HG03558 (cell line): Measurements from ENCODE around the gene GP1BB.
"Not testable (repeated sequence)": the region's sequence is repeated elsewhere in the genome, so short reads cannot be mapped to it uniquely, and the experiment has no call there.

Experiments
- ATAC-seq: cut with Tn5 transposase; IDR thresholded peaks from one replicate; pipeline ENCODE4 v1.9.1; 2021; ENCODE audit warnings: moderate number of reproducible peaks; ENCODE audit not compliant: unreplicated experiment; ENCODE audit errors: extremely low read depth

Gene GP1BB

GRCh38 chr22:19724927-19725661 lies 1.8 kb downstream of the GP1BB start:
- no peak for ATAC-seq

GRCh38 chr22:19726064-19726788 lies 2.9 kb downstream of the GP1BB start:
- not testable (repeated sequence) for ATAC-seq

- no peak for ATAC-seq
Measured at GRCh38 chr22:19727310-19728150, 4.2 kb downstream of the GP1BB start.

GRCh38 chr22:19728271-19728670 lies 4.9 kb downstream of the GP1BB start:
- no peak for ATAC-seq

DNA sequence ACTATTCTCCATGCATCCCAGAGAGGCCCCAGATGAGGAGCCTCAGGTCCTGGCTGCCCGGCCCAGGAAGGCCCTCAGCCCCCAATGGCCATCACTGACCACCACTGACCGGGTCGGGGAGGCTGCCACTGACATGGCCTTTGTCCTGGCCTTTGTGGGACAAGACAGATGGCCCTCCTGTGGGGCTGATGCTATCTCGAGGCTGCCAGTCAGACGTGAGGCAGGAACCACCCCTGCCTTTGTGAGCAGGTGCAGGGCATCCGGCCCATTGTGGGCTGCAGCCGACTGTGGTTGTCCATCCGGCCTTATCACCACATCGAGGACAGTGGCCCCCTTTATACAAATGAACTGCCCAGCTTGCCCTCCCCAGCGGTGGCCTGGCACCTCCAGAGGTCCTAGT lies 5.5 kb downstream of the GP1BB start:
- ATAC-seq = no peak

DNA sequence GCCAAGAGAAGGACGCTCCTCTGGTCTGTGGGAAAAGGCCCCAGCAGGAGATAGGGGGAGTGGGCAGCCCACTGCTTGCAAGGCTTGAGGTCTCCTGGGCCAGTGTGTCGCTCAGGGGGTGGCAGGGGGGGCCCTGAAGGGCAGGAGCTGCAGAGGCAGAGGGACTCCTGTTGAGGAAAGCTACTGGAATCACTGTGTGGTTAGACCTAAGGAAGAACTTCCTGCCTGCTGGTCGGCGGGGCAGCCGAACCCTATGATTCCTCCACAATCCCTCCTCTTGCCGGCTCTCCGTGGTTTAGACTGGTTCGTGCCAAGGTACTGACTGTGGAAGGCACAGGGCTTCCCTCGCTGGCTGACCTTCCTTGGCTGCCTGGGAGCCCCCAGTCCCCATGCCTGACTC lies 6.2 kb downstream of the GP1BB start:
- ATAC-seq = no peak

- ATAC-seq = no peak
Measured at GRCh38 chr22:19730198-19730597, 6.9 kb downstream of the GP1BB start.

DNA sequence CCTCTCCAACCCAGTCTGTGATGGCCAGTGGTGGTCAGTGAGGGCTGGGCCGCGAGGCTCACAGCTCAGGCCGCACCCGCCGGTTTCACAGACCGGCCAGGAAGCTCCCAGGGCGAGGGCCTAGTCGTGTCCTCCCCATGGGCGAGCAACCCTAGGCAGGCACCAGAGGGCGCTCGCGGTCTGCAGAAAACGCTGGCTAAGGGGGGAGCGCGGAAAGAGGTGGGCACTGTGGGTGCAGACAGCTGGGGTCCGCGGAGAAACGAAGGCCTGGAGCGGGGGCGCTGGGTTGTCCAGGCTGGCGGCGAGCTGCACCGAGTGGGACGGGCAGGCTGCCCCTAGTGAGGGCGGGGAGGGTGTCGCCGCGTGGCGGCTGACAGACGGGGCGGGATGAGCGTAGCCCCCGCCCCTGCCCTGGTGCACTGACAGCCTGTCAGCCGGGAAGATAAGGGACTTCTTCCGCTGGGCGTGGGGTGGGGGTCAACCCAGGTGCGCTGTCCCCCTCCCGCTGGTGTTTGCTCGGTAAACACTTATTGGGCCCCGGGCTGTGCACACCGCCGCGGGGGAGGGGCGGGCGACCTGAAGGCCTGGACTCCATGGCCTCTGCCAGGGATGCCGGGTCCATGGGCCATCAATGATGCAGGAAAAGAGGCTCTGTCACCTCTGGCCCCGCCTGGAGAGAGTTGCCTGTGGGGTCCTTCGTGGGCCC lies 7.5 kb downstream of the GP1BB start:
- no peak for ATAC-seq

GRCh38 chr22:19731361-19732135 lies 8.2 kb downstream of the GP1BB start:
- no peak for ATAC-seq

GRCh38 chr22:19732403-19733113 lies 9.2 kb downstream of the GP1BB start:
- ATAC-seq = no peak

- no peak for ATAC-seq
Measured at GRCh38 chr22:19733755-19734154, 10.4 kb downstream of the GP1BB start.

DNA sequence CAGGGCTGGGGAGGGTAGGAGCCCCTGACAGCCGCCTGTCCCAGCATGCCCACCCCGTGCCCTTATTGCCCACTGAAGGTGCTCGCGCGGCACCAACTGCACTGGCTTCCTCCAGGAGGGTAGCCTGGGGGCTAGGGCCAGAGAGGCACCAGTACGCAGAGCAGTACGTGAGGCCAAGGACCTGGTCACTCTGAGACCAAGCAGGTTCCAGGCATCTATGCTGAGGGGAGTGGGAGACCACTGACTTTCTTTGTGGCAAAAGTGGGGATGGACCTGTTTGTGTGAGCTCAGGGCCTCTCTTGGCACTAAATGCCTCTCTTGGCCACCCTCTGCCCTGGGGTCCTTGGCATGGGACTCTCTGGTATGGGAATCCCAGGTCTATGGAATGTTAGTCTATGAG lies 10.8 kb downstream of the GP1BB start:
- ATAC-seq = no peak

DNA sequence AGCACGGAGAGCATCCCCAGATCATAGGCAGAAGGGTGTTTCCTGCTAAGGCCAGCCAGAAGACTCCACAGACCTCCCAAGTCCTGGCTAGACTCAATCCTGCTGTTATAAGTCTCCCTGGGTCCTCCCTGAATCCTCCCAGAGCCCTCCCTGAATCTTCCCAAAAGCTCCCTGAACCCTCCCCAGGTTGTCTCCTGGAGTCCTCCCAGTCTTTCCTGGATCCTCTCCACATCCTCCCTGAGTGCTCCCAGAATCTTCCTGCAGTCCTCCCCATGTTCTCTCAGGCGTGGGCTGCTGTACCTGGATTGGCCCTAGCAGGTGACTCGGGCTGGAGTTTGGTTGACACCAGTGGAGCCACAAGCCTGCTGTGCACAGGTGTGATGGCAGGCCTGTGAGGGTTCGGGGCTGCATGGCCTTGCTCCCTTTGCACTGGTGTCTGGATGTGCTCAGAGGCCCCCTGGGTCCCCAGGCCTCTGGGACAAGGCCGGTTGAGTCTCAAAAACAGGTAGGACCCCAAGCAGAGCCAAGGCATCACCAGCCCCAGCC lies 11.6 kb downstream of the GP1BB start:
- ATAC-seq = no peak

DNA sequence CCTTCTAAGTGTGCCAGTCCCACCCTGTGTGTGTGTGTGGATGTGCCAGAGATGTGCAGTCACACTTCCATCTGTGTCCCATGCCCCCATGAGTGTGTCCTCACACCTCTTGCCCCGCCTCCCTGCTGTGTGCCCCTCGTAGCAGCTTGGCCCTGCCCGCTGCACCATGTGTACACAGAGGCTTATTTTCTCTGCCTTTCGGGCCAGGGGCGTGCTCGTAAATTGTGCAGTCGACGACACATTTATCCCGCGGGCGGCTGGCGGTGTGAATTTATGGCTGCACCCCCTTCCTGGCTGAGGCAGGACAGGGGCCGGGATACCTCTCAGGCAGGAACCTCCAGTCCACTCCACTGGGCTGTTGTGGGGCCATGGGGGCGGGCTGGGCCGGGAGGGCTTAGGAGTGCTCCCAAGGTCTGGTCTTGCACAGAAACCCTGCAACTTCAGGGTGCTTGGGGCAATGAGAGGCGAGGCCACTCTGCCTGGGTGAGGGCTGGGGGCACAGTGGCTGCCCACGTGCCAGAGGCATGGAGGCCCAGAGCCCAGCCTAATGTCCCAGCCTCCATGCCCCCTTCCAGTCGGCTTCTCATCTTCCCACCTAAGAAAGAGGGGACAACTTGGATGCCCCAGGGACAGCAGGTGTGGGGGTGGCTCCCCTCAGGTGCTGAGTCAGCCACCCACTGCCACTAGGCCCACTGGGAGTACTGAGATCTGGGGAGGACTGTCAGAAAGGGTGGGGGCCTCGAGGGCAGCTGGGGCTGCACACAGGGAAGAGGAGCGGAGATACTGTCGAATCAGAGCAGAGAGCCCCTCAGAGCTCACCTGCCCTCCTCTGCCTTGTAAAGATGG lies 12.5 kb downstream of the GP1BB start:
- no peak for ATAC-seq

DNA sequence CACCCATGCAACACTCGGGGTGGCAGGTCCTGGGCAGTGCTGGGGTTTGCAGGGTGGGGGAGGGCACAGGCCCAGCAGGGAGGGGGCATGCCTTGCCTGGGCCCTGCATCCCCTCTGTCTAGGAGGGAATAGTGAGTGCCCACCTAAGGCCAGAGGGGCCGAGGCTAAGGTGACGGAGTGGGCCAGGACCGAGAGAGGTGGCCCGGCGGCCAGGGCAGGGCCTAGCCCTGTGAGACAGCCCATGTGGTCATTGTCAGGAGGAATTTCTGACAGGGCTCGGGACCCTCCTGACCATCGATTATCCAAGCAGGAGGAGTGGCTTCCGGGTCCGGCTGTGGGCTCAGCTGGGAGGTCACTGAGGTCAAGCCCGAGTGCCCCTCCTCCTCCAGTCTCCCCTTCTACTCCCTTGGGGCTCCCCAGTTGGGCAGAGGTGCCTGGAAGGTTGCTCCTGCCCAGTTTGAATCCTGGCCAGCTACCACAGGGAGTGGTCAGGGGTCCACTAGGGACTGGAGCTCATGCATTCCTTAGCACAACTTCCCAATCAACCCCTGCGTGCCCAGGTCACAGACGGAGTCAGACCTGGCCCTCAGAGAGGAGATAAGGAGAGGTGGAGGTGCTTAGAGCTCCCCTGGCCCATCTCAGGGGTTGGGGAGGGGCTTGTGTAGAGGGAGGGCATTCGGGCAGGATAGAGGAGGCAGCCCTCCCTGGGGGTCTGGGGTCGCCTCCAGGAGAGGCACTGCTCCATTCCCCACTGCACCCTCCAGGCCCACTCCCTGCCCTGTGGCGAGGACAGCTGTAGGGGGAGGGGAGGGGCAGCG lies 14.7 kb downstream of the GP1BB start:
- no peak for ATAC-seq

GRCh38 chr22:19738664-19739447 lies 15.5 kb downstream of the GP1BB start:
- ATAC-seq = no peak
